ENCODE data around the gene TNFAIP8L3. TPM values are rescaled to one million over a fixed set of nuclear protein-coding genes. Genes with fewer than 3 reads are reported as not detected.

TNFAIP8L3 gene
- total and polyA plus RNA-seq, 2 of the 4 experiments (the other 2 are of a cell fraction), result 0.29 to 0.90 TPM

- Histone ChIP-seq H2BK20ac (ENCODE audit: low read depth, low read length) (no peak overlapping the region), H3K36me3 (ENCODE audit: control insufficient read depth, insufficient read depth, low read length) (no peaks in the 10 kb centered on the region), H2AK9ac (replicated peaks; ENCODE audit: low read depth, low read length, poor library complexity) (no peak overlapping the region), H4K8ac (ENCODE audit: low read depth in 2 of 2, low read length in 2 of 2) (no peak overlapping the region), H3K4me3 (ENCODE audit: insufficient read depth, low read depth, low read length) (no peak overlapping the region), H4K91ac (ENCODE audit: insufficient read depth, low read depth, low read length) (no peak overlapping the region), H3K4me2 (ENCODE audit: low read depth, low read length) (no peak overlapping the region), H3K27me3 (ENCODE audit: control insufficient read depth, insufficient read depth, low read length) (no peaks in the 10 kb centered on the region), H3K9me3 (ENCODE audit: control insufficient read depth, insufficient read depth, low read length) (no peaks in the 10 kb centered on the region), H3K4me1 (ENCODE audit: control insufficient read depth, insufficient read depth, low read length) (peaks cover 13% of the 10 kb centered on the region), H3K9ac (ENCODE audit: low read depth, low read length) (no peak overlapping the region), H2AK5ac (ENCODE audit: low read depth, low read length) (no peak overlapping the region), H3K79me1 (ENCODE audit: low read depth in 1 of 2, low read length in 2 of 2) (no peaks in the 10 kb centered on the region), H3K9me1 (ENCODE audit: insufficient read depth, low read length) (peaks cover 7% of the 10 kb centered on the region; the same call in 1 of the 2 replicates), H4K5ac (ENCODE audit: low read depth, low read length) (no peak overlapping the region), H2BK15ac (ENCODE audit: low read depth, low read length) (no peak overlapping the region), H3K4ac (ENCODE audit: low read depth, low read length) (no peak overlapping the region), H2BK120ac (ENCODE audit: low read depth, low read length) (no peak overlapping the region), H2BK5ac (ENCODE audit: low read depth, low read length, poor library complexity, severe bottlenecking) (no peak overlapping the region), H3K23ac (ENCODE audit: low read depth, low read length) (no peak overlapping the region), H3K18ac (ENCODE audit: low read depth, low read length) (no peak overlapping the region), H2AFZ (replicated peaks; ENCODE audit: low read length, poor library complexity) (no peak overlapping the region), H3K27ac (ENCODE audit: insufficient read depth, low read length) (no peak overlapping the region), H3K56ac (ENCODE audit: extremely low read depth, insufficient read depth, low read length) (no peak overlapping the region), H3K14ac (replicated peaks; ENCODE audit: low read depth, low read length) (no peak overlapping the region), H4K20me1 (ENCODE audit: insufficient read depth, low read length) (no peaks in the 10 kb centered on the region)
- dilution Hi-C loops (cut with HindIII; ENCODE audit: low sequenced_read_pairs, unreplicated experiment), result no loop called here
- ATAC-seq (ENCODE audit: low read depth) (no peak), DNase-seq (no peak)
- in situ Hi-C loops (cut with MboI; ENCODE audit: low sequenced_read_pairs), result no loop called here
- intact Hi-C loops (cut with micrococcal nuclease), result no loop called here
- POLR2A ChIA-PET (ENCODE audit: unreplicated experiment), result interaction anchor here (1.0 kb wide), 1 partner anchor 17 kb away, joined by 3 read pairs; no protein-coding TSS in a partner anchor
- no TSS peak for BruUV-seq (replicated peaks)
- CTCF ChIA-PET, result no interaction called here
- TF ChIP-seq CHD1 (IDR thresholded peaks at IDR 0.05; ENCODE audit: low read depth, low read length) (no peak), RAD21 (IDR thresholded peaks at IDR 0.05; ENCODE audit: low read length) (no peak), MAFK (IDR thresholded peaks at IDR 0.05; ENCODE audit: low read depth, low read length) (no peak), POLR2A (IDR thresholded peaks at IDR 0.05; ENCODE audit: low read depth, low read length) (no peak), MXI1 (IDR thresholded peaks at IDR 0.05; ENCODE audit: borderline replicate concordance, low read depth, low read length) (no peak), CTCF (conservative IDR thresholded peaks at IDR 0.05; ENCODE audit: low read depth, low read length) (no peak), CEBPB (IDR thresholded peaks at IDR 0.05; ENCODE audit: low read depth, low read length) (no peak), SMC3 (IDR thresholded peaks at IDR 0.05; ENCODE audit: low read depth, low read length) (no peak), NFE2L2 (IDR thresholded peaks at IDR 0.05; ENCODE audit: low read depth, low read length) (no peak), ELK1 (IDR thresholded peaks at IDR 0.05; ENCODE audit: borderline replicate concordance, low read depth, low read length) (no peak), MAZ (IDR thresholded peaks at IDR 0.05; ENCODE audit: borderline replicate concordance, low read depth, low read length) (no peak), FOS (IDR thresholded peaks at IDR 0.05; ENCODE audit: low read depth, low read length) (no peak), RFX5 (IDR thresholded peaks at IDR 0.05; ENCODE audit: low read depth, low read length) (no peak), USF2 (IDR thresholded peaks at IDR 0.05; ENCODE audit: low read depth, low read length) (no peak)
Measured at GRCh38 chr15:51069983-51070382, 24.7 kb downstream of the TNFAIP8L3 start.
